SU-DHL-6 (cell line): ENCODE measurements around the gene TAF15.

Source experiments
- H2AFZ ChIP-seq: fragments of 200-600 bp; sonication (generic); 2 replicates; pipeline ENCODE4 v1.6.1; 2014; ENCODE audit warnings: low read depth, mild to moderate bottlenecking, moderate library complexity, mixed read lengths, antibody characterized with exemption, low read length; ENCODE audit not compliant: severe bottlenecking
- H3F3A ChIP-seq: fragments of 200-600 bp; shearing (Covaris generic); 2 replicates; pipeline ENCODE4 v1.6.0; 2016; ENCODE audit warnings: antibody characterized with exemption, mild to moderate bottlenecking; ENCODE audit not compliant: insufficient read depth
- H3K27ac ChIP-seq: fragments of 200-600 bp; sonication (generic); 2 replicates; pipeline ENCODE4 v1.5.1; 2016; ENCODE audit warnings: low read depth, mild to moderate bottlenecking, low read length, moderate library complexity, mixed read lengths
- H3K27me3 ChIP-seq: fragments of 200-600 bp; sonication (generic), shearing (Covaris generic); 2 replicates; pipeline ENCODE4 v1.6.0; 2014; ENCODE audit warnings: mild to moderate bottlenecking, low read length
- H3K36me3 ChIP-seq: fragments of 200-600 bp; sonication (generic); 2 replicates; pipeline ENCODE4 v1.6.1; 2014; ENCODE audit warnings: mild to moderate bottlenecking, low read length, mixed read lengths
- H3K4me2 ChIP-seq: fragments of 300-600, 200-600 bp; shearing (Covaris generic), sonication (generic); 2 replicates; pipeline ENCODE4 v1.6.0; 2014; ENCODE audit warnings: low read length, low read depth, mild to moderate bottlenecking; ENCODE audit not compliant: poor library complexity, severe bottlenecking
- H3K4me3 ChIP-seq: fragments of 200-600 bp; sonication (generic); 2 replicates; pipeline ENCODE4 v1.5.1; 2014; ENCODE audit warnings: antibody characterized with exemption, low read length, mild to moderate bottlenecking, mixed read lengths; ENCODE audit not compliant: insufficient read depth, poor library complexity, severe bottlenecking
- H3K79me2 ChIP-seq: fragments of 200-600 bp; sonication (generic); 2 replicates; pipeline ENCODE4 v1.6.1; 2014; ENCODE audit warnings: mild to moderate bottlenecking, low read length, moderate library complexity; ENCODE audit not compliant: insufficient read depth
- H3K9ac ChIP-seq: fragments of 200-600 bp; sonication (generic); 2 replicates; pipeline ENCODE4 v1.7.0; 2014; ENCODE audit warnings: mild to moderate bottlenecking, low read length
- H3K9me2 ChIP-seq: fragments of 200-600 bp; sonication (generic); replicated peaks from 2 replicates; pipeline ENCODE4 v1.6.1; 2014; ENCODE audit warnings: low read length; ENCODE audit not compliant: insufficient read depth
- H3K9me3 ChIP-seq: fragments of 200-600 bp; sonication (generic); 2 replicates; pipeline ENCODE4 v1.6.1; 2014; ENCODE audit warnings: low read length, mixed read lengths; ENCODE audit not compliant: insufficient read depth
- H4K20me1 ChIP-seq: fragments of 200-600 bp; sonication (generic); 2 replicates; pipeline ENCODE4 v1.6.1; 2014; ENCODE audit warnings: low read depth, mild to moderate bottlenecking, antibody characterized with exemption, low read length, moderate library complexity, mixed read lengths
- CTCF ChIP-seq: fragments of 200-600 bp; sonication (generic); IDR thresholded peaks from one replicate; pipeline ENCODE4 v1.5.1; 2017; ENCODE audit warnings: antibody characterized with exemption, mild to moderate bottlenecking, low read length, moderate library complexity; ENCODE audit not compliant: insufficient read depth, poor library complexity, severe bottlenecking
- EZH2phosphoT487 ChIP-seq: fragments of 200-600 bp; sonication (generic), shearing (Covaris generic); conservative IDR thresholded peaks from 2 replicates; pipeline ENCODE4 v1.6.1; 2018; ENCODE audit warnings: mild to moderate bottlenecking, antibody characterized with exemption, low read length, moderate library complexity, mixed read lengths

TAF15 gene

DNA sequence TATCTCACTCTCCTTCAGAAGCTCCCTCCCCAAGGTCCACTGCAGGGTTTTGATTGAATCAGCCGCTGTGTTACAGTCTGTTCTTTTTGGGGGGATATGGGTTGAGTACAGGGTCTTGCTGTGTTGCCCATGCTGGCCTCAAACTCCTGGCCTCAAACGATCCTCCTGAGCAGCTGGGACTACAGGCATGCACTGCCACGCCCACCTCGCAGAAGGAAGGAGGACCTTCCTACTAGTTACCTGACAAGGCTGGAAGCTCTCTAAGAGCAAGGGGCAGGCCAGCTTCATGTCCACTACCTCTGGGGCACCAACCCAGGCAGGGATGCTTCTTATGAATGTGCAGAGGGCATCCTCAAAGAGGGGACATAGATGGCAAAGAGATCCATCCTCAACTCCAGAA is 11.9 kb upstream of the TAF15 start:
- Histone ChIP-seq H3K4me3 (no peak overlapping the region), H2AFZ (no peak overlapping the region), H3K9me3 (no peaks in the 10 kb centered on the region), H3K79me2 (no peaks in the 10 kb centered on the region), H3K27ac (no peak overlapping the region), H3F3A (no peaks in the 10 kb centered on the region), H3K27me3 (no peaks in the 10 kb centered on the region), H3K9ac (no peak overlapping the region), H4K20me1 (no peaks in the 10 kb centered on the region), H3K4me2 (no peak overlapping the region), H3K9me2 (no peaks in the 10 kb centered on the region), H3K36me3 (no peaks in the 10 kb centered on the region)
- TF ChIP-seq CTCF, result no peak
- TF ChIP-seq EZH2phosphoT487, result no peak

- Histone ChIP-seq H3K9me3 (no peaks in the 10 kb centered on the region), H3K36me3 (no peaks in the 10 kb centered on the region), H3K79me2 (no peaks in the 10 kb centered on the region), H3K27ac (no peak overlapping the region), H3F3A (no peaks in the 10 kb centered on the region), H4K20me1 (no peaks in the 10 kb centered on the region), H3K4me3 (no peak overlapping the region), H3K9me2 (no peaks in the 10 kb centered on the region), H2AFZ (no peak overlapping the region), H3K9ac (no peak overlapping the region), H3K27me3 (no peaks in the 10 kb centered on the region), H3K4me2 (no peak overlapping the region)
- TF ChIP-seq CTCF, result no peak
- no peak for TF ChIP-seq EZH2phosphoT487
Measured at GRCh38 chr17:35797918-35798317, 11.4 kb upstream of the TAF15 start.

DNA sequence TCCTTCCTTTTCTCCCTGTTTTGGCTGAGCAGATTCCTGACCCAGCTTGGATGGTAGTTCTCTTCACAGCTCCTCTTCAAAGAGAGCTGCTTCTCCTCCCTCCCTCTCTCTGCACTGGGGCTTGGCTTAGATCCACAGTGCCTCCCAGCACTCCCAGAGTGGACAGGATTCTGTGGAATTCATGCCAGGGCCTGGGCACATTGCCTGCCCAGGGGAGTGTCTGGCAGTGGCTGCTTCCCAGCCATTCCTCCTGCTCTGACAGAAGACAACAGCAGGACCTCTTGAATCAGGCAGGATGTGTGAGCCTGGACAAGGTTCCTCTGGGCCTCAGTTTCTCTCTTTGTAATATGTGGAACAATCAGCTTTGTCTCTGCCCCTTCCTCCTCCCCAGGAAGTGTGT is 9.3 kb upstream of the TAF15 start:
- Histone ChIP-seq H3K4me3 (no peak overlapping the region), H3K9me3 (no peaks in the 10 kb centered on the region), H3K27me3 (no peaks in the 10 kb centered on the region), H2AFZ (no peak overlapping the region), H4K20me1 (no peaks in the 10 kb centered on the region), H3K79me2 (no peaks in the 10 kb centered on the region), H3K9me2 (no peaks in the 10 kb centered on the region), H3F3A (no peaks in the 10 kb centered on the region), H3K9ac (no peak overlapping the region), H3K27ac (no peak overlapping the region), H3K36me3 (no peaks in the 10 kb centered on the region), H3K4me2 (no peak overlapping the region)
- TF ChIP-seq CTCF (no peak), EZH2phosphoT487 (no peak)
